Peyer's patch (tissue), 4 donors: Measurements from ENCODE around the gene ZNF362.

Experiments used
- POLR2A ChIP-seq, 2 donors: fragments of 450-650 bp; IDR thresholded peaks; one replicate each; pipeline ENCODE4 v1.5.1; 2017; ENCODE audit warnings: antibody characterized with exemption in 2 of 2, mild to moderate bottlenecking in 2 of 2, moderate library complexity in 2 of 2
- TF ChIP-seq, protein P1 (sequence below), 6 experiments: fragments of 450-650 bp in 4 of 6; fragments of 200-600 bp in 2 of 6; sonication (generic) in 1 of 6; IDR thresholded peaks; one replicate each; pipeline ENCODE4 v1.5.1; 2017 to 2019; ENCODE audit warnings: antibody characterized with exemption in 6 of 6, mild to moderate bottlenecking in 3 of 6, moderate library complexity in 1 of 6

DNA sequence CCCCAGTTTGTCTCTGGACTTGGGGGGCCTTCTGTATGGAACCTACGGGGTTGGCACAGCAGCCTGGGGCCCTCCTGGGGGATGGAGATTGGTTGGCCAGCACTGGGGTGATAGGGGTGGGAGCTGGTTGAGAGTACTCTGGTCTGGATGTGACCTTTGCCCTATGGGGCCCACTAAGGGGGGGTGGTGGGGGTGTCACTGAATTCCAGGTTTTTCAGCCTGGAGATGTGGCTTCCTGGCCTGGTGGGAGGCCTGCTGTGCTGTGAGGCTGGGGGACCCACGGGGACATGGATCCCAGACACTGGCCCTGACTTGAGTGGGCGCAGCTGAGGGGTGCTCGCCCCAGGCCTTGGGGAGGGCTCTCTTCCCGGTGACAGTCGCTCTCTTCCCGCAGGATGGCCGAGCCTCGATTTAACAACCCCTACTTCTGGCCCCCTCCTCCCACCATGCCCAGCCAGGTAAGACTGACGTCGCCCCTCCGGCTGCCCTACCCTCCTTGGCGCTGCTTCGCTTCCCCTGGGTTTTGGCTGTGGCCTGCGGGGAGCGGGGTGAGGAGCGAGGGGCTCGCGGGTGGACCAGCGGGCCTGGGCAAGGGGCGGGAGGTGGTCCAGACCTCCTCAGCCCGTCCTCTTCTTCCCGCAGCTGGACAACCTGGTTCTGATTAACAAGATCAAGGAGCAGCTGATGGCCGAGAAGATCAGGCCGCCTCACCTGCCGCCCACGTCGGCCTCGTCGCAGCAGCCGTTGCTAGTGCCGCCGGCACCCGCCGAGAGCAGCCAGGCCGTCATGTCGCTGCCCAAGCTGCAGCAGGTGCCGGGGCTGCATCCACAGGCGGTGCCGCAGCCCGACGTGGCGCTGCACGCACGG lies 19.6 kb downstream of the ZNF362 start:
- TF ChIP-seq POLR2A (IDR thresholded peaks at IDR 0.05): no peak
- TF ChIP-seq, protein P1, sequence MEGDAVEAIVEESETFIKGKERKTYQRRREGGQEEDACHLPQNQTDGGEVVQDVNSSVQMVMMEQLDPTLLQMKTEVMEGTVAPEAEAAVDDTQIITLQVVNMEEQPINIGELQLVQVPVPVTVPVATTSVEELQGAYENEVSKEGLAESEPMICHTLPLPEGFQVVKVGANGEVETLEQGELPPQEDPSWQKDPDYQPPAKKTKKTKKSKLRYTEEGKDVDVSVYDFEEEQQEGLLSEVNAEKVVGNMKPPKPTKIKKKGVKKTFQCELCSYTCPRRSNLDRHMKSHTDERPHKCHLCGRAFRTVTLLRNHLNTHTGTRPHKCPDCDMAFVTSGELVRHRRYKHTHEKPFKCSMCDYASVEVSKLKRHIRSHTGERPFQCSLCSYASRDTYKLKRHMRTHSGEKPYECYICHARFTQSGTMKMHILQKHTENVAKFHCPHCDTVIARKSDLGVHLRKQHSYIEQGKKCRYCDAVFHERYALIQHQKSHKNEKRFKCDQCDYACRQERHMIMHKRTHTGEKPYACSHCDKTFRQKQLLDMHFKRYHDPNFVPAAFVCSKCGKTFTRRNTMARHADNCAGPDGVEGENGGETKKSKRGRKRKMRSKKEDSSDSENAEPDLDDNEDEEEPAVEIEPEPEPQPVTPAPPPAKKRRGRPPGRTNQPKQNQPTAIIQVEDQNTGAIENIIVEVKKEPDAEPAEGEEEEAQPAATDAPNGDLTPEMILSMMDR (IDR thresholded peaks at IDR 0.05): no peak
